GM12878 (cell line): ENCODE measurements around the gene MKX.

Experiments
- ATF2 ChIP-seq: IDR thresholded peaks from 2 replicates; pipeline ENCODE4 v1.6.1; 2012; ENCODE audit warnings: low read length, inconsistent platforms
- CTCF ChIP-seq, 3 experiments: IDR thresholded peaks in 2 of 3; conservative IDR thresholded peaks in 1 of 3; 2 replicates each; pipeline ENCODE4 v1.5.1; 2011; ENCODE audit warnings: low read depth in 3 of 3, low read length in 3 of 3, mild to moderate bottlenecking in 3 of 3, control low read depth in 2 of 3, moderate library complexity in 2 of 3, inconsistent platforms in 1 of 3, mixed read lengths in 1 of 3; ENCODE audit not compliant: control insufficient read depth in 2 of 3, insufficient read depth in 1 of 3; ENCODE audit errors: extremely low read depth in 1 of 3
- EZH2 ChIP-seq: IDR thresholded peaks from 2 replicates; pipeline ENCODE4 v1.6.1; 2012; ENCODE audit warnings: low read depth, mild to moderate bottlenecking, control low read depth, inconsistent platforms, low read length, borderline replicate concordance; ENCODE audit not compliant: control insufficient read depth
- HDAC2 ChIP-seq: fragments of 200-600 bp; sonication (generic); IDR thresholded peaks from 2 replicates; pipeline ENCODE4 v1.6.1; 2017
- HDGF ChIP-seq: fragments of 450-650 bp; IDR thresholded peaks from 2 replicates; pipeline ENCODE4 v1.6.1; 2016; ENCODE audit warnings: antibody characterized with exemption
- MLLT1 ChIP-seq: fragments of 450-650 bp; IDR thresholded peaks from 2 replicates; pipeline ENCODE4 v1.6.1; 2016; ENCODE audit warnings: mild to moderate bottlenecking
- MYC ChIP-seq: IDR thresholded peaks from 2 replicates; pipeline ENCODE4 v1.6.1; 2011; ENCODE audit warnings: mild to moderate bottlenecking, low read length, moderate library complexity, inconsistent platforms; ENCODE audit not compliant: insufficient read depth, insufficient replicate concordance, insufficient read length, severe bottlenecking
- NFIC ChIP-seq: IDR thresholded peaks from 2 replicates; pipeline ENCODE4 v1.6.1; 2012; ENCODE audit warnings: low read depth, mild to moderate bottlenecking, inconsistent platforms, low read length, moderate library complexity
- SMC3 ChIP-seq: IDR thresholded peaks from 2 replicates; pipeline ENCODE4 v1.6.1; 2011; ENCODE audit warnings: low read length, improper control_type of control experiment, borderline replicate concordance
- STAT3 ChIP-seq: IDR thresholded peaks from 2 replicates; pipeline ENCODE4 v1.6.1; 2011; ENCODE audit warnings: low read depth, low read length, improper control_type of control experiment
- ZBTB33 ChIP-seq: fragments of 450-650 bp; IDR thresholded peaks from 2 replicates; pipeline ENCODE4 v1.6.1; 2017; ENCODE audit warnings: mild to moderate bottlenecking

GRCh38 chr10:27644307-27644939, 101.2 kb downstream of the MKX start:
- no peak for TF ChIP-seq HDAC2
- TF ChIP-seq NFIC: no peak
- no peak for TF ChIP-seq CTCF (IDR thresholded peaks at IDR 0.05 in 2 of 3, conservative IDR thresholded peaks at IDR 0.05 in 1 of 3; ENCODE audit: control insufficient read depth in 2 of 3, extremely low read depth in 1 of 3, insufficient read depth in 1 of 3, low read depth in 3 of 3, low read length in 3 of 3)
- no peak for TF ChIP-seq EZH2
- TF ChIP-seq MLLT1: no peak
- TF ChIP-seq SMC3: no peak
- TF ChIP-seq ATF2: no peak
- TF ChIP-seq STAT3: no peak
- TF ChIP-seq ZBTB33: no peak
- TF ChIP-seq HDGF: no peak
- TF ChIP-seq MYC: no peak
